ENCODE results near the gene AKR1A1.
"Not testable (repeated sequence)": the region's sequence is repeated elsewhere in the genome, so short reads cannot be mapped to it uniquely, and the experiment has no call there.

The AKR1A1 gene

GRCh38 chr1:45550401-45551351 lies at the start of gene AKR1A1:
Gene AKR1A1, plus strand, starts transcription at chr1:45550826. Its CDS starts 10,969 bp downstream, at chr1:45561795.
- peak; percentile 83 to 91 for DNase-seq

GRCh38 chr1:45501505-45501859 lies 49.1 kb upstream of the AKR1A1 start:
- DNase-seq: no peak

DNA sequence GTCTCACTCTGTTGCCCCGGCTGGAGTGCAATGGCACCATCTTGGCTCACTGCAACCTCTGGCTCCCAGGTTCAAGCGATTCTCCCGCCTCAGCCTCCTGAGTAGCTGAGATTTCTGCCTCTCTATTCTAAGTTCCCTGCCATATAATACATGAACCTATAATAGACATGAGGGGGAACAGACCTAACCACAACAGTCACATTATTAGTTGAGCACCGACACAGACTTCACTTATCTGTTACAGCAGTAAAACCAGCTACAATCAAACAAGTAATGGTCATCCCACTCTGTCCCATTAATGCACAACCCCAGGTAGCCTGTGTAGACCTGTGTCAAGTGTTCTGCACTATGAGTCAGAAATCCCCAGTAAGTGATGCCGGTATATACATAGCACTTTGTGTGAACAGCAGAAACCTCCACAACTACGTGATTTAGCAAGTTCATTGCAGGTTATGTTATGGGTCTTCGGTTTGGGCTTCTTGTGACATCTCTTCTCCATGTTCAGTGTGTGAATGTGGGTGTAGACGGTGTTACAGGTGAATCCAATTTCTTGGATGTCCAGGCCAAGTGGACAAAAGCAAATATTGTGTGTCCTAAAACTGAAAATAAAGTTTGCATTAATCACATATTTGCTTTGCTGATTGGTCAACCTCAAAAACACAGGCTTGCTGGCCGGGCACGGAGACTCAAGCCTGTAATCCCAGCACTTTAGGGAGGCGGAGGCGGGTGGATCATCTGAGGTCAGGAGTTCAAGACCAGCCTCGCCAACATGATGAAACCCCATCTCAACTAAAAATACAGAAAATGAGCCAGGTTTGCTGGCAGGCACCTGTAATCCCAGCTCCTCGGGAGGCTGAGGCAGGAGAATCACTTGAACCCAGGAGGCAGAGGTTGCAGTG lies 46.9 kb upstream of the AKR1A1 start:
- no peak for DNase-seq

GRCh38 chr1:45507195-45507594 lies 43.4 kb upstream of the AKR1A1 start:
- DNase-seq: no peak

DNA sequence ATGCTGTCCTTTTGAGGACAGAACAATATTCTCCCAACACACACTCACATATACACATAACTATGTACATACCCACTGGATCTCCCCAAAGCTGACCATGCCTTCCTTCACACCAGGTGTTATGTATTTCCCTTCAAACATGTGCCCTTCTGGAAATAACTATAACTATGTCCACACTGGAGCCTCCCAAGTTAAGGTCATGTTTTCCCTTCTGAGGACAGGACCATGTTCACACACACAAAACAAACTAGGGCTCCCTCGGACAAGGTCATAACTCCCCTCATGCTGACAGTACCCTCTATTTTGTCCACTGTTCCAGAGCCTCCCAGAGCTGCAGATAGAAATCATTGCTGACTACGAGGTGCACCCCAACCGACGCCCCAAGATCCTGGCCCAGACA lies 42.7 kb upstream of the AKR1A1 start:
- no peak for DNase-seq

DNA sequence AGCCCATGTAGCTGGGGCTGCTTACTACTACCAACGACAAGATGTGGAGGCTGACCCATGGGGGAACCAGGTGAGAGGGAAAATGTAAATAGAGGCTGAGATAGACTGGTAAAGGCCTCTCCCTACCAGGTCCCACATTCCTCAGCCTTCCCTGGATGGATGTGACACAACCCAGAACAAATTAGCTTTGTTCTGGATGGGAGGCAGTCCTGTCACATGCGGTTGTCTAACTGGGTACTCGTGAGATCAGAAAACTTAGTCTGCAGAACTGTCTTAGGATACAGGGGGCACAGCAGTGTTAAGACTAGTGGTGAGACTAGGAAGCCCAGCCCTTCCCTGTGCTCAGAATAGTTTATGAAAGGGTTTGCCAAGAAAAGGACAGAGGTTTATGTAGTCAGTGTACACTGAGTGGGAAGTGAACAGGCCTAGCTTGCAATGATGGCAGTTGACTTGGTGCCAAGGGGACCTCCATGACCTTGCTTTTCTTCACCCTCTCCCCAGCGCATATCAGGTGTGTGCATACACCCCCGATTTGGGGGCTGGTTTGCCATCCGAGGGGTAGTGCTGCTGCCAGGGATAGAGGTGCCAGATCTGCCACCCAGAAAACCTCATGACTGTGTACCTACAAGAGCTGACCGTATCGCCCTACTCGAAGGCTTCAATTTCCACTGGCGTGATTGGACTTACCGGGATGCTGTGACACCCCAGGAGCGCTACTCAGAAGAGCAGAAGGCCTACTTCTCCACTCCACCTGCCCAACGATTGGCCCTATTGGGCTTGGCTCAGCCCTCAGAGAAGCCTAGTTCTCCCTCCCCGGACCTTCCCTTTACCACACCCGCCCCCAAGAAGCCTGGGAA lies 42.1 kb upstream of the AKR1A1 start:
- DNase-seq: no peak

DNA sequence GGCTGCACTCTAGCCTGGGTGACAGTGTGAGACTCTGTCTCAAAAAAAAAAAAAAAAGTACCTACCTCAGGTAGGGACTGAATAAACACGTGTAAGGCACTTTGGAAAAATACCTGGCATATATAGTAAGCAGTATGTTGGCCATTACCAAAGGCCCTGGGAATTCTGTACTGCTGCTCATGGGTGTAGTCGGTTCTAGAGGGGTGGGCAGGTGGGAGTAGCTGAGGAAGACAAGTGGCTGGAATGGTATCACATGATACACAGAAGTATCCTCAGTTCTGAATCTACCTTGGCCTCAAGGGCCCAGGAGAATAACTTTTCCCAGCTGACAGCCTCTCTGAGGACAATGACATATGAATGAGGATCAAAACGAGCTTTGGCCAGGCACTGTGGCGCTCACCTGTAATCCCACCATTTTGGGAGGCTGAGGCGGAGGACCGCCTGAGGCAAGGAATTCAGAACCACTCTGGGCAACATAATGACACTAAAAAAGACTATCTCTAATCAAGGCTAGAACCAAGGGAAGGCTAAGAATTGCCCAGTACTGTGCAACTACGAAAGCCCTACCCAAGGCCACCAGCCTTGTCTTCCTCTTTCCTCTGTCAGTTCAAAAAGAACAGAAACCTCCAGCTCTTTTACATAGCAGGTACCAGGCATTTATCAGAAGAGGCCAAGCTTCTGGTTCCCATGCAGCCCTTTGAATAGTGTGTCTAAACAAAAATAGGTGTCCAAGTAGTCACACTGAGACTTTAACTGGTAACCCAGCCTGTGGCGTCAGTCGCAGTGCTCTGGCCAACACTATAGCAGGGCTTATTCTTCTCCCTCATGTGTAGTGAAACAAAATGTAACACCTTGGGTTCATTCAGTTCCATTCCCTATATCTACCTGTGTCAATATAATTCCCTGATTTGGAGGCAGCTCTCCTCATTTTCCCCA lies 40.3 kb upstream of the AKR1A1 start:
- DNase-seq: no peak

DNA sequence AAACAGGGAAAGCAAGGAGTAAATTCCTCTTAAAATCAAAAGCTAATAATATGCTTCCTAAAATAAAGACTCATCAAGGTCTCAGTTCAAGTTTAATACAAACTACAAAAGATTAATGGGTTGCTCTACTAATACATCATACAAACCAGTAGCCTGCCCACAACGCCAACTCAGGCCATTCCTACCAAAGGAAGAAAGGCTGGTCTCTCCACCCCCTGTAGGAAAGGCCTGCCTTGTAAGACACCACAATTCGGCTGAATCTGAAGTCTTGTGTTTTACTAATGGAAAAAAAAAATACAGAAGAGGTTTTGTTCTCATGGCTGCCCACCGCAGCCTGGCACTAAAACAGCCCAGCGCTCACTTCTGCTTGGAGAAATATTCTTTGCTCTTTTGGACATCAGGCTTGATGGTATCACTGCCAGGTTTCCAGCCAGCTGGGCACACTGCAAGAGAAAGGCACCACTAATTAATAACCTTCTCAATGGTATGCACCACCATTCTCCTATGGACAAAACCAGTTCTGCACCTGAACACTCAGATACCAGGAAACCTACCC lies 39.6 kb upstream of the AKR1A1 start:
- no peak for DNase-seq

- DNase-seq: peak; percentile 40 to 70
Measured at GRCh38 chr1:45512641-45513054, 38.0 kb upstream of the AKR1A1 start.

- DNase-seq: not testable (repeated sequence)
Measured at GRCh38 chr1:45513532-45514260, 36.9 kb upstream of the AKR1A1 start.

DNA sequence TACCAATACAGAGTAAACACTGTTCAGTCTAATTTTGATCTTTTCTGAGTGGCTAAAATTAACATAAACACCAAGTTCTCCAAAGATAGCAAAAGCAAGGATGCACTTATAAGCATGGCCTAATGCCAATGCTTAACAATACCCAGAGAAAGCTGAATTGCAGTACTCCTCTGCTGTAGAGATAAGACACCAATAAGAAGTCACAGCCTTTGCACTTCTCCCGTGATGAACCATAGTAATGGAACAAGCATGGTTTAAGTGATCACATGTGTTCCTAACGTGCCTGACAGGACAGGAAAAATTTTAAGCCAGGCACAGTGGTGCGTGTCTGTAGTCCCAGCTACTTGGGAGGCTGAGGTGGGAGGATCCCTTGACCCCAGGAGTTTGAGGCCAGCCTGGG lies 34.6 kb upstream of the AKR1A1 start:
- no peak for DNase-seq

DNA sequence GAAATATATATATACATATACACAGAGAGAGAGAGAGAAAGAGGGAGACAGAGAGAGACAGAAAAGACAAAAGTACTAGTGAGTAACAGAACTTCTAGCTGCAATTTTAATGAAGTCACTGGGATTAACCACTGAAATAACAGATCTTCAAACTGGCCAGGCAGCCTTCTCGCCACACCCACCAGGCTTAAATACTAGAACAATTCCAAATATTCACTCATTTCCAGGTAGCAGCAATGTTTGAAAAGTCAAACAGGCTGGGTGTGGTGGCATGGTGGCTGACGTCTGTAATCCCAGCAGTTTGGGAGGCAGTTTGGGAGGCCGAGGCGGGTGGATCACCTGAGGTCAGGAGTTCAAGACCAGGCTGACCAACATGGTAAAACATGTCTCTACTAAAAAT lies 34.2 kb upstream of the AKR1A1 start:
- DNase-seq: no peak

- DNase-seq: not testable (repeated sequence)
Measured at GRCh38 chr1:45518366-45518765, 32.3 kb upstream of the AKR1A1 start.

DNA sequence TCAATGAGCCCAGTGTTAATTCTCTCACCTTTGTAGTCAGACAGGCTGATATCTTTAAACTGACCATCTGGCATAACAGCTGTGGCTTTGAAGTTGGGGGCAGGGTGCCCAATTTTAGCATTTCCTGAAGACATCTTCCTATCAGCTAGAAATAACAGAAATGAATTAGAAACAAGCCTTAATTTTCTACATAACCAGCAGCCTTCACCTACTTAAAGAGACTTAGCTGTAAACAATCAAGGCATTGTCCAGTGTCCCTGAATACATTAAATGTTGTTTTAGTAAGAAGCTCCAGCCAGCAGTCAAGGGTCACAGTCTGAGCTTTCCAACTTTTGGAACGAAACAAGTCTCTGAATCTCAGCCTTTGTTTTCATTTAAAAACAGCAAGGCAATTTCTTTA lies 31.7 kb upstream of the AKR1A1 start:
- no peak for DNase-seq

DNA sequence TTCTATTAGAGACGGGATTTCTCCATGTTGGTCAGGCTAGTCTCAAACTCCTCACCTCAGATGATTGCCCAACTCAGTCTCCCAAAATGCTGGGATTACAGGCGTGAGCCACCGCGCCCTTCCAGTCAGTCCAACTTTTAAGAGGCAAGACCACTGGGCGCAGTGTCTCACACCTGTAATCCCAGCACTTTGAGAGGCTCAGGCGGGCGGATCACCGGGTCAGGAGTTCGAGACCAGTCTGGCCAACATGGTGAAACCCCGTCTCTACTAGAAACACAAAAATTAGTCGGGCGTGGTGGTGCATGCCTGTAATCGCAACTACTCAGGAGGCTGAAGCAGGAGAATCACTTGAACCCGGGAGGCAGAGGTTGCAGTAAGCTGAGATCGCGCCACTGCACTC lies 30.9 kb upstream of the AKR1A1 start:
- DNase-seq: not testable (repeated sequence)

DNA sequence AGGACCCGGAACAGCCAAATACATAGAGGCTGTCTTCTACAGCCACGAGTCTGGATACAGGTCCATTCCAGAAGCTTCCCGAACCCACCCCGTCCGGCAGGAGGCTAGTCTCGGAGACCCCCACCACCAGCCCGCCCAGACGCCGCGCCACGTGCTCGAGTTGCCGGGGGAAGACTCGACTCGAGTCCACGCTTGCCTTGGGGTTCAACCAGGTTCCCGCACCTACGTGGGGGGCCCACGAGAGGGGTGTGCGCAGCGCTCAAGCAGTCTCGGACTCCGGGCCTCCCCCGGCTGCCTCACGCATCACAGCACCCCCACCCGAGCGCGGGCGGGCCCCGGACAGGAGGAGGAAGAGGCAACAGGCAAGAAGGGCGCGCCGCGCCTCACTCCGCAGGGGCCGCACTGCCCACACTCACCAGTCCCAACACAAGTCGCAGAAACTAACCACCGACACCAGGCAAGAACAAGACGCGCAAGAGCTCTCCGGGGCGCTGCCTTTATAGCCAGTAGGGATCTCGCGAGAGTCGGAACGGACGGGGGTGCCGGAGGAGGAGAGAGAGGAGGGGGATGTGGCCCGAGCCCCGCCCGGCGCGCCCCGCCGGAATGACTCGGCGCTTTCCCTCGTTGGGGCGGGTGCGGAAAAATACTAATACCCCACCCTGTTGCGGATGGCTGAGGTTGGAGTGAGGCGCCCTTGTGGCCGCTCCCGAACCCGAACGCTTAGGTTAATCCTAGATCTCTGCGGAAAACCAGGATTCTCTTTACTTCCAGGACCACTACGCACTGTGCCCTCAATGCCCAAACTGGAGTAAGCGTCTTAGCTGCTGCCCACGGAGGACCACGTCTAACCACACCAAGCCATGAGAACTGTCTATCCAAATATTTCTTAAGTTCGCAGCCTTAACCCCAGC lies 29.0 kb upstream of the AKR1A1 start, which contains the start of gene PRDX1:
TSS of gene PRDX1 (minus strand) at position 472 of the 911 bp plus-strand sequence. CDS start 2,841 bp downstream, outside the sequence.
- peak; percentile 88 to 95 for DNase-seq

- DNase-seq: peak in 1 of 2 experiments; percentile 29
Measured at GRCh38 chr1:45522324-45523104, 28.1 kb upstream of the AKR1A1 start.

DNA sequence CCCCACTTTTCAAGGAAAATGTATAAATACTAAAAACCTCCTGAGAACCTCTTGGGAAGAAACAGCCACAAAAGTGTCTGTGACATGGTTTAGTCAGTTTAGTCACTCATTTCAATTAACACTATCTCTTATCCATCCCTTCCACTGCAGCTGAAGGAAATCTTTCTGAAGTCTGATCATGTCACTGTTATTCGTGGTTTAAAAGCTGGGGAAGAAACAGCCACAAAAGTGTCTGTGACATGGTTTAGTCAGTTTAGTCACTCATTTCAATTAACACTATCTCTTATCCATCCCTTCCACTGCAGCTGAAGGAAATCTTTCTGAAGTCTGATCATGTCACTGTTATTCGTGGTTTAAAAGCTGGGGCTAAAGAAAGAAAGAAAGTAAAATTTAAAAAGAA lies 27.1 kb upstream of the AKR1A1 start:
- DNase-seq: not testable (repeated sequence)
